ENCODE measurements around the gene COL21A1. TPM values are rescaled to one million over a fixed set of nuclear protein-coding genes. Genes with fewer than 3 reads are reported as not detected.

The COL21A1 gene
- total and polyA plus RNA-seq, 4 donors, result 1.6 to 105 (median 6.3) TPM

DNA sequence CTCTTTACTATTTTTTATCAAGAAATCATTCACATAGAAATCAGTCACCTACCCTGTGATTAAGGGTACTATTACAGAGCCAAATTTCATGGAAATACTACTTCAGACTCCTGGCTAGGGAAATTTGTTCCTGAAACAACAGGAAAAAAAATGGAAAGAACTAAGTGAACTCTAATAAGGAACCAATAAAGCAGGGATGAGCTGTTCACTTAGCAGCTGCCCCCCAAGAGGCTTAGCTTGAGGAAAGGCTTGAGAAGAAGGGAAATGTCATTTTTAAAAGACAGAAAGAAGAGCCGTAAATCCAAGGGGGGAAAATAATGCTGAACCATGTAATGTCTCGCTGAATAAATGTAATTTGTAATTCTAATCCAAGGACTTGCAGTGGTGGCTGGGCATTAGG lies 88.8 kb downstream of the COL21A1 start:
- TF ChIP-seq, protein P1, sequence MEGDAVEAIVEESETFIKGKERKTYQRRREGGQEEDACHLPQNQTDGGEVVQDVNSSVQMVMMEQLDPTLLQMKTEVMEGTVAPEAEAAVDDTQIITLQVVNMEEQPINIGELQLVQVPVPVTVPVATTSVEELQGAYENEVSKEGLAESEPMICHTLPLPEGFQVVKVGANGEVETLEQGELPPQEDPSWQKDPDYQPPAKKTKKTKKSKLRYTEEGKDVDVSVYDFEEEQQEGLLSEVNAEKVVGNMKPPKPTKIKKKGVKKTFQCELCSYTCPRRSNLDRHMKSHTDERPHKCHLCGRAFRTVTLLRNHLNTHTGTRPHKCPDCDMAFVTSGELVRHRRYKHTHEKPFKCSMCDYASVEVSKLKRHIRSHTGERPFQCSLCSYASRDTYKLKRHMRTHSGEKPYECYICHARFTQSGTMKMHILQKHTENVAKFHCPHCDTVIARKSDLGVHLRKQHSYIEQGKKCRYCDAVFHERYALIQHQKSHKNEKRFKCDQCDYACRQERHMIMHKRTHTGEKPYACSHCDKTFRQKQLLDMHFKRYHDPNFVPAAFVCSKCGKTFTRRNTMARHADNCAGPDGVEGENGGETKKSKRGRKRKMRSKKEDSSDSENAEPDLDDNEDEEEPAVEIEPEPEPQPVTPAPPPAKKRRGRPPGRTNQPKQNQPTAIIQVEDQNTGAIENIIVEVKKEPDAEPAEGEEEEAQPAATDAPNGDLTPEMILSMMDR (IDR thresholded peaks at IDR 0.05; ENCODE audit: control extremely low read depth, extremely low read depth), result no peak
- H3K27ac ChIP-seq (ENCODE audit: low read depth in 1 of 2, low read length in 1 of 2), result no peak overlapping the region
- ATAC-seq (ENCODE audit: insufficient read depth, low FRiP score) (no peak), DNase-seq (no peak)
- no peaks in the 10 kb centered on the region for H3K27me3 ChIP-seq (ENCODE audit: control insufficient read depth in 3 of 3, insufficient read depth in 3 of 3, low read length in 2 of 3)
- no peak overlapping the region for H3K9ac ChIP-seq (ENCODE audit: insufficient read depth in 1 of 2, low read length in 2 of 2)
- no peak overlapping the region for H3K4me3 ChIP-seq
- H3K36me3 ChIP-seq (ENCODE audit: control insufficient read depth in 4 of 4, insufficient read depth in 4 of 4, low read length in 4 of 4), result peaks cover 0 to 26% (median 16%) of the 10 kb centered on the region in 4 donors
- H3K9me3 ChIP-seq (ENCODE audit: control insufficient read depth in 4 of 4, insufficient read depth in 3 of 4, low read length in 3 of 4), result peaks cover 0 to 4% (median 2%) of the 10 kb centered on the region in 4 donors
- H3K4me1 ChIP-seq (ENCODE audit: control insufficient read depth in 5 of 5, insufficient read depth in 5 of 5, low read length in 5 of 5), result peaks cover 0 to 6% (median 0%) of the 10 kb centered on the region in 5 donors
- WGBS, 2 donors, result 93 to 96% methylated on average over 2 of the region's 2 CpGs

DNA sequence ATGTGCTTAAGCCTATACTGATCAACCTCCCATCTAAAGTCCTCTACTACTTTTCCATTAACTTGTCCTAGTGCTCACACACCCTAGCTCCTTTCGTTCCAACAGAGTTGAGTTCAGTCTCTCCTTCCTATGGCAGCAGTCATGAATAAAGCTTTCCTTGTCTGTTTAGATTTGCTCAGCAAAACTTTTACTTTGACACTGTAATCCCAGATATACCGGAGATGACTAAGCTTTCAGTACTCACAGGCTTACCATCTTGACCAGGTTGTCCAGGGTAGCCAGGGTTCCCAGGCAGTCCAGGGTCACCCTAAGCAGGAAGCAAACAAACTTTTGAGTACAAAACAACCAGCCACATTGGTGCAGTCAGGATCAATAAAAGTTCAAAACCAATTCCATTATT lies 90.7 kb downstream of the COL21A1 start:
- Histone ChIP-seq H3K4me1 (ENCODE audit: control insufficient read depth in 5 of 5, insufficient read depth in 5 of 5, low read length in 5 of 5) (peaks cover 0 to 6% (median 0%) of the 10 kb centered on the region in 5 donors), H3K27me3 (ENCODE audit: control insufficient read depth in 3 of 3, insufficient read depth in 3 of 3, low read length in 2 of 3) (no peaks in the 10 kb centered on the region), H3K9me3 (ENCODE audit: control insufficient read depth in 4 of 4, insufficient read depth in 3 of 4, low read length in 3 of 4) (peaks cover 0 to 6% (median 2%) of the 10 kb centered on the region in 4 donors), H3K36me3 (ENCODE audit: control insufficient read depth in 4 of 4, insufficient read depth in 4 of 4, low read length in 4 of 4) (peaks cover 0 to 34% (median 16%) of the 10 kb centered on the region in 4 donors), H3K9ac (ENCODE audit: insufficient read depth in 1 of 2, low read length in 2 of 2) (no peak overlapping the region), H3K27ac (ENCODE audit: low read depth in 1 of 2, low read length in 1 of 2) (no peak overlapping the region), H3K4me3 (no peak overlapping the region)
- ATAC-seq (ENCODE audit: insufficient read depth, low FRiP score), result no peak
- 87 to 92% methylated on average over 2 of the region's 2 CpGs for WGBS, 2 donors
- no peak for DNase-seq
- TF ChIP-seq, protein P1 (IDR thresholded peaks at IDR 0.05; ENCODE audit: control extremely low read depth, extremely low read depth), result no peak

DNA sequence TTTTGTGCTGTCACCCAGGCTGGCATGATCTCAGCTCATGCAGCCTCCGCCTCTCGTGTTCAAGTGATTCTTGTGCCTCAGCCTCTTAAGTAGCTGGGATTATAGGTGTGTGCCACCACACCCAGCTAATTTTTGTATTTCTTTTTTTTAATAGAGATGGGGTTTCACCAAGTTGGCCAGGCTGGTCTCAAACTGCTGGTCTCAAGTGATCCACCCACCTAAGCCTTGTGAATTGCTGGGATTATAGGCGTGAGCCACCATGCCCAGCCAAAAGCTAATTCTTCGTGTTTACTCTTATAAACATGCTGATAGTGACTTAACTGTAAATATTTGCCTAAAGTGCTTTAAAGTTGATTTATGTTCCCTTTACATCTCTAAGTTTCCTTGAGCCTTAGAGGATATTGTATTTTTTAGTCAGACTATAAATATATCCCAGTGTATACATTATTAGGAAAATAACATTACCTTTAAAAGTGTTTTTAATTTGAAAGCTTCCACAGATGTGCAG lies 91.7 kb downstream of the COL21A1 start:
- ATAC-seq (ENCODE audit: insufficient read depth, low FRiP score), result no peak
- peak in 1 of 3 donors; percentile 14 for DNase-seq
- Histone ChIP-seq H3K27ac (ENCODE audit: low read depth in 1 of 2, low read length in 1 of 2) (no peak overlapping the region), H3K36me3 (ENCODE audit: control insufficient read depth in 4 of 4, insufficient read depth in 4 of 4, low read length in 4 of 4) (peaks cover 0 to 35% (median 18%) of the 10 kb centered on the region in 4 donors), H3K4me1 (ENCODE audit: control insufficient read depth in 5 of 5, insufficient read depth in 5 of 5, low read length in 5 of 5) (peaks cover 0 to 6% (median 0%) of the 10 kb centered on the region in 5 donors), H3K9me3 (ENCODE audit: control insufficient read depth in 4 of 4, insufficient read depth in 3 of 4, low read length in 3 of 4) (peaks cover 0 to 6% (median 3%) of the 10 kb centered on the region in 4 donors), H3K4me3 (no peak overlapping the region), H3K9ac (ENCODE audit: insufficient read depth in 1 of 2, low read length in 2 of 2) (no peak overlapping the region), H3K27me3 (ENCODE audit: control insufficient read depth in 3 of 3, insufficient read depth in 3 of 3, low read length in 2 of 3) (no peaks in the 10 kb centered on the region)
- TF ChIP-seq, protein P1 (IDR thresholded peaks at IDR 0.05; ENCODE audit: control extremely low read depth, extremely low read depth), result no peak
- WGBS, 2 donors, result 65 to 75% methylated on average over 4 of the region's 4 CpGs

DNA sequence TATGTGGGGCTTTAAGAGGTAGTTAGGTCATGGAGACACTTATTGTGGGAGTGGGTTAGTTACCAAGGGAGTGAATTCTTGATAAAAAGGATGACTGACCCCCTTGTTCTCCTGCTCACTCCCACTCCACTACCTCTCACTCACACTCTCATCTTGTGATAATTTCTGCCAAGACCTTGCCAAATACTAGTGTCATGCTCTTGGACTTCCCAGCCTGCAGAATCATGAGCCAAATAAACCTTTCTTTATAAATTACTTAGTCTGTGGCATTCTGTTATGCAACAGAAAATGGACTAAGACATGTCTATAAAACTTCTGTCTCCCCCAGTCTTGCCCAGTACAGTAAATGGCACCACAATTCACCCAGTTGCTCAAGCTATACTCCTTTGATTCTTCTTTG lies 93.3 kb downstream of the COL21A1 start:
- peaks cover 0 to 6% (median 0%) of the 10 kb centered on the region in 5 donors for H3K4me1 ChIP-seq (ENCODE audit: control insufficient read depth in 5 of 5, insufficient read depth in 5 of 5, low read length in 5 of 5)
- no peak overlapping the region for H3K9ac ChIP-seq (ENCODE audit: insufficient read depth in 1 of 2, low read length in 2 of 2)
- no peak overlapping the region for H3K4me3 ChIP-seq
- peaks cover 0 to 35% (median 19%) of the 10 kb centered on the region in 4 donors for H3K36me3 ChIP-seq (ENCODE audit: control insufficient read depth in 4 of 4, insufficient read depth in 4 of 4, low read length in 4 of 4)
- H3K27ac ChIP-seq (ENCODE audit: low read depth in 1 of 2, low read length in 1 of 2), result no peak overlapping the region
- no peak for DNase-seq
- H3K9me3 ChIP-seq (ENCODE audit: control insufficient read depth in 4 of 4, insufficient read depth in 3 of 4, low read length in 3 of 4), result peaks cover 0 to 6% (median 3%) of the 10 kb centered on the region in 4 donors
- no peak for ATAC-seq (ENCODE audit: insufficient read depth, low FRiP score)
- no peaks in the 10 kb centered on the region for H3K27me3 ChIP-seq (ENCODE audit: control insufficient read depth in 3 of 3, insufficient read depth in 3 of 3, low read length in 2 of 3)
- TF ChIP-seq, protein P1 (IDR thresholded peaks at IDR 0.05; ENCODE audit: control extremely low read depth, extremely low read depth), result no peak

All from lung (tissue), 12 donors.